Breast epithelium (tissue), 3 donors: Measurements from ENCODE around the gene ARID4B.

ENCODE experiments used
- CTCF ChIP-seq, 3 donors: fragments of 450-650 bp; IDR thresholded peaks; one replicate each; pipeline ENCODE4 v1.5.1; 2016 to 2017; ENCODE audit warnings: antibody characterized with exemption in 3 of 3, mild to moderate bottlenecking in 3 of 3, moderate library complexity in 3 of 3
- POLR2A ChIP-seq: fragments of 450-650 bp; IDR thresholded peaks from one replicate; pipeline ENCODE4 v1.6.1; 2016; ENCODE audit warnings: antibody characterized with exemption, mild to moderate bottlenecking, moderate library complexity

- TF ChIP-seq CTCF (IDR thresholded peaks at IDR 0.05) (no peak), POLR2A (no peak)
Measured at GRCh38 chr1:235319255-235319654, 8.7 kb downstream of the ARID4B start.
